Stomach (tissue), 4 donors: Measurements from ENCODE around the gene ABTB2.

Experiments
- EP300 ChIP-seq: sonication (generic); formaldehyde crosslinking; IDR thresholded peaks from one replicate; pipeline ENCODE4 v1.6.1; 2017; ENCODE audit warnings: antibody characterized with exemption
- POLR2A ChIP-seq, 4 donors: fragments of 450-650 bp; IDR thresholded peaks; one replicate each; pipeline ENCODE4 v1.6.1; 2016; ENCODE audit warnings: antibody characterized with exemption in 4 of 4, control low read depth in 2 of 4, mild to moderate bottlenecking in 1 of 4, moderate library complexity in 1 of 4
- TF ChIP-seq, protein P1 (sequence below), 7 experiments: fragments of 450-650 bp in 4 of 7; fragments of 200-600 bp in 3 of 7; sonication (generic) in 3 of 7; IDR thresholded peaks; one replicate each; pipeline ENCODE4 v1.5.1; 2016 to 2019; ENCODE audit warnings: antibody characterized with exemption in 7 of 7, control low read depth in 2 of 7, mild to moderate bottlenecking in 1 of 7

DNA sequence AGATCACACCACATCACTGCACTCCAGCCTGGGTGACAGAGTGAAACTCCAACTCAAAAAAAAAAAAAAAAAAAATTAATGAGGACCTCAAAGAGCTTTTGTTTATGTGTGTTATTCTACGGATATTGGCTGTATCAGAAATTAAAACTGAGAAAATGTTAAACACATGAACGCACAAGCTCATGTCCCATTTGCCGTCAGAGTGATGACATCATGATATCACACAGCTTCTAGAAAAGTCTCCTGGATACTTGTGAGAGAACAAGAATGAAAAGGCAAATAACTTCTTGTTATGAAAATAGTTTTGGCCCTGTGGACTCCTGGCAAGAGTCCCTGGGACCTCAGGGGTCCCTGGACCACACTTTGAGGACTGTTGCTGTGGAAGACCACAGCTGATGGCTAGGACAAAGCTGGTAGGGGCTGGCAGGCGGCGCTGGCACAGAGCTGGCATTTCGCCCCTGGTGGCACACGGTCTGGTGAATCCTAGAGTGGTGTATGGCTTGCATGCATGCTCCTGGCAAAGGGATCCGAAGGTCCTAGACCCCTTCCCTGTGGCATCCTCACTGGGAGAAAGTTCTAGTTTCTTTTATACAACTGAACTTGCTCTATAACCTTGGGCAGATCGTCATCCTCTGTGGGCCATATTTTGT, 178.7 kb downstream of the ABTB2 start:
- TF ChIP-seq, protein P1, sequence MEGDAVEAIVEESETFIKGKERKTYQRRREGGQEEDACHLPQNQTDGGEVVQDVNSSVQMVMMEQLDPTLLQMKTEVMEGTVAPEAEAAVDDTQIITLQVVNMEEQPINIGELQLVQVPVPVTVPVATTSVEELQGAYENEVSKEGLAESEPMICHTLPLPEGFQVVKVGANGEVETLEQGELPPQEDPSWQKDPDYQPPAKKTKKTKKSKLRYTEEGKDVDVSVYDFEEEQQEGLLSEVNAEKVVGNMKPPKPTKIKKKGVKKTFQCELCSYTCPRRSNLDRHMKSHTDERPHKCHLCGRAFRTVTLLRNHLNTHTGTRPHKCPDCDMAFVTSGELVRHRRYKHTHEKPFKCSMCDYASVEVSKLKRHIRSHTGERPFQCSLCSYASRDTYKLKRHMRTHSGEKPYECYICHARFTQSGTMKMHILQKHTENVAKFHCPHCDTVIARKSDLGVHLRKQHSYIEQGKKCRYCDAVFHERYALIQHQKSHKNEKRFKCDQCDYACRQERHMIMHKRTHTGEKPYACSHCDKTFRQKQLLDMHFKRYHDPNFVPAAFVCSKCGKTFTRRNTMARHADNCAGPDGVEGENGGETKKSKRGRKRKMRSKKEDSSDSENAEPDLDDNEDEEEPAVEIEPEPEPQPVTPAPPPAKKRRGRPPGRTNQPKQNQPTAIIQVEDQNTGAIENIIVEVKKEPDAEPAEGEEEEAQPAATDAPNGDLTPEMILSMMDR (IDR thresholded peaks at IDR 0.05) = no peak
- TF ChIP-seq EP300 (no peak), POLR2A (IDR thresholded peaks at IDR 0.05) (no peak)
